Hepatocyte (in vitro differentiated cells): ENCODE results near the gene SCML1.

Experiments used
- CTCF ChIP-seq: fragments of 200-600 bp; sonication (generic); IDR thresholded peaks from 2 replicates; pipeline ENCODE4 v1.5.1; 2016; ENCODE audit warnings: antibody characterized with exemption, mild to moderate bottlenecking; ENCODE audit not compliant: poor library complexity
- EZH2 ChIP-seq: fragments of 200-600 bp; sonication (generic); IDR thresholded peaks from 2 replicates; pipeline ENCODE4 v1.6.1; 2016; ENCODE audit warnings: antibody characterized with exemption, mild to moderate bottlenecking, borderline replicate concordance

- no peak for TF ChIP-seq CTCF
- no peak for TF ChIP-seq EZH2
Observed at GRCh38 chrX:17778997-17779396, 41.7 kb downstream of the SCML1 start.
